Endothelial cell (in vitro differentiated cells): ENCODE measurements around the gene ALK. TPM values are rescaled to one million over a fixed set of nuclear protein-coding genes. Genes with fewer than 3 reads are reported as not detected.

ENCODE experiments used
- DNase-seq: peaks from one replicate; pipeline ENCODE4 v3.0.0; 2021; ENCODE audit warnings: low spot score
- H3K27ac Mint-ChIP-seq: one replicate; pipeline ENCODE4 v1.8.0; 2021; ENCODE audit warnings: mixed read lengths, inconsistent platforms; ENCODE audit not compliant: unreplicated experiment
- H3K27me3 Mint-ChIP-seq: one replicate; pipeline ENCODE4 v1.8.0; 2021; ENCODE audit warnings: mild to moderate bottlenecking, moderate library complexity, mixed read lengths, inconsistent platforms; ENCODE audit not compliant: unreplicated experiment
- H3K36me3 Mint-ChIP-seq: one replicate; pipeline ENCODE4 v1.8.0; 2021; ENCODE audit warnings: mild to moderate bottlenecking, low read depth, mixed read lengths, inconsistent platforms; ENCODE audit not compliant: unreplicated experiment
- H3K4me1 Mint-ChIP-seq: one replicate; pipeline ENCODE4 v1.8.0; 2021; ENCODE audit warnings: mild to moderate bottlenecking, mixed read lengths, inconsistent platforms; ENCODE audit not compliant: unreplicated experiment
- H3K4me3 Mint-ChIP-seq: one replicate; pipeline ENCODE4 v1.8.0; 2021; ENCODE audit warnings: mild to moderate bottlenecking, mixed read lengths, inconsistent platforms; ENCODE audit not compliant: unreplicated experiment
- H3K9me3 Mint-ChIP-seq: one replicate; pipeline ENCODE4 v1.8.0; 2021; ENCODE audit warnings: mixed read lengths, inconsistent platforms; ENCODE audit not compliant: unreplicated experiment
- total RNA-seq: library from RNA; stranded (reverse); fragmentation: NEBNext Ultra II Directional; extraction: Animal tissue kit (Norgen Biotek cat#: 25700); gene quantifications from one replicate; pipeline ENCODE4 v1.2.1, GENCODE V29; 2021; ENCODE audit not compliant: unreplicated experiment
- TF ChIP-seq, protein P1 (sequence below): fragments of 200-600 bp; sonication (generic); IDR thresholded peaks from one replicate; pipeline ENCODE4 v1.5.0; 2021; ENCODE audit warnings: antibody characterized with exemption; ENCODE audit not compliant: unreplicated experiment

ALK gene
- total RNA-seq, 1 donor from 2014 or later: 0.05 TPM

DNA sequence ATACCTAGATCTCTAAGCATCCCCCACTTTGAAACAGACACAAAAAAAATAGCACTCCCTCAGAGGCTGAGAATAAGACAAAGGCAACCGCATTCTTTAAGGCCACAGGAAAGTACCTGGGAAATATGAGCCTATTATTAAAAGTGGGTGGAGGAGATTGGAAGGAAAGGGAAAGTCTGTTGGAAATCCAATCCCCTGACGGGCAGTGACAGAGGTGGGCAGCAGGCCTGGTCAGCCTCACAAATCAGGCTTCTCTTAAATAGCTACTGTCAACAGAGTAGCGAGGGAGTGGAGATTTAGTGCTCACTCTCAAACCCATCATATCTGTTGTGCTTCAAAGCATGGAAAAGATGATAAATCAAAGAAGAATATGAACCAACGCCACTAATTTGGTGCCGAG, 324.4 kb downstream of the ALK start:
- Mint-ChIP-seq H3K4me3 (no peak overlapping the region), H3K27ac (no peak overlapping the region), H3K9me3 (no peaks in the 10 kb centered on the region), H3K27me3 (no peaks in the 10 kb centered on the region), H3K4me1 (no peaks in the 10 kb centered on the region), H3K36me3 (no peaks in the 10 kb centered on the region)
- DNase-seq: no peak
- TF ChIP-seq, protein P1, sequence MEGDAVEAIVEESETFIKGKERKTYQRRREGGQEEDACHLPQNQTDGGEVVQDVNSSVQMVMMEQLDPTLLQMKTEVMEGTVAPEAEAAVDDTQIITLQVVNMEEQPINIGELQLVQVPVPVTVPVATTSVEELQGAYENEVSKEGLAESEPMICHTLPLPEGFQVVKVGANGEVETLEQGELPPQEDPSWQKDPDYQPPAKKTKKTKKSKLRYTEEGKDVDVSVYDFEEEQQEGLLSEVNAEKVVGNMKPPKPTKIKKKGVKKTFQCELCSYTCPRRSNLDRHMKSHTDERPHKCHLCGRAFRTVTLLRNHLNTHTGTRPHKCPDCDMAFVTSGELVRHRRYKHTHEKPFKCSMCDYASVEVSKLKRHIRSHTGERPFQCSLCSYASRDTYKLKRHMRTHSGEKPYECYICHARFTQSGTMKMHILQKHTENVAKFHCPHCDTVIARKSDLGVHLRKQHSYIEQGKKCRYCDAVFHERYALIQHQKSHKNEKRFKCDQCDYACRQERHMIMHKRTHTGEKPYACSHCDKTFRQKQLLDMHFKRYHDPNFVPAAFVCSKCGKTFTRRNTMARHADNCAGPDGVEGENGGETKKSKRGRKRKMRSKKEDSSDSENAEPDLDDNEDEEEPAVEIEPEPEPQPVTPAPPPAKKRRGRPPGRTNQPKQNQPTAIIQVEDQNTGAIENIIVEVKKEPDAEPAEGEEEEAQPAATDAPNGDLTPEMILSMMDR: no peak

DNA sequence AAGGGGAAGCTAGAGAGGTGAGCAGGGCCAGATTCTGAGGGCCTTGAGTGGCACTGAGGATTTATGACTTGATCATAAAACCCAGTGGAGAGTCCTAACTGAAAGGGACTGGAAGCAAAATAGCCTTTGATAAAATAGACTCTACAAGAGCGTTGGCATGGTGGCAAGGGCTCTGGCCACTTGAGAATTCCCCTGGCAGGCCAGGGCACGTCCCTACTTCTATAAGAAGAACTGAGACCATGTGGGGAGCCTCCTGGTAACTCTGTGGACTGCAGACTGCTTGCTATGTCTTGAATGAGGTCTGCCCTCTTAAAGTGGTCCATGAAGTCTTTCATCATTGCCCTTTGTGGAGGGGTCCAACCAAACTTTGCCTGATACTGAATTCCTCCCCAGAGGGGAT, 324.8 kb downstream of the ALK start:
- no peak for DNase-seq
- Mint-ChIP-seq H3K4me1 (no peaks in the 10 kb centered on the region), H3K36me3 (no peaks in the 10 kb centered on the region), H3K9me3 (no peaks in the 10 kb centered on the region), H3K27ac (no peak overlapping the region), H3K4me3 (no peak overlapping the region), H3K27me3 (no peaks in the 10 kb centered on the region)
- TF ChIP-seq, protein P1: no peak

DNA sequence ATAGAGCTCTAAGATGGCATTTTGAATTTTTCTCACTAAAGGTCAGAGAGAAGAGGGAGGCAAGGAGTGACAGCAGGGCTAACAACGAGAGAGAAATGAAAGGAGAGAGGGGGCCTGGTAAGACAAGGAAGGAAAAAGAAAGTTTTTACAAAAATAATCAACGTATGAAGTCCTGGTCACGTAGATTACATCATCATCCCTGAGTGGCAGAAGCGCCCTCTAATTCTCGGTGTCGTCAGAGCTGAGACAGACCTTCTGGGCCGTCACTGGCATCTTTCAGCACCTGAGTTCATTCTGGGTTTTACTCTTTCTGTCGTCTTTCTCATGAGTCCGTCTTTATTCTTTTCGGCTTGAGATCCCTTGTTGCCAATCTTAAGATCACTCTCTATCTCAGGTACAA, 329.8 kb downstream of the ALK start:
- Mint-ChIP-seq H3K27ac (no peak overlapping the region), H3K27me3 (no peaks in the 10 kb centered on the region), H3K4me1 (no peaks in the 10 kb centered on the region), H3K36me3 (no peaks in the 10 kb centered on the region), H3K4me3 (no peak overlapping the region), H3K9me3 (no peaks in the 10 kb centered on the region)
- TF ChIP-seq, protein P1: no peak
- no peak for DNase-seq

DNA sequence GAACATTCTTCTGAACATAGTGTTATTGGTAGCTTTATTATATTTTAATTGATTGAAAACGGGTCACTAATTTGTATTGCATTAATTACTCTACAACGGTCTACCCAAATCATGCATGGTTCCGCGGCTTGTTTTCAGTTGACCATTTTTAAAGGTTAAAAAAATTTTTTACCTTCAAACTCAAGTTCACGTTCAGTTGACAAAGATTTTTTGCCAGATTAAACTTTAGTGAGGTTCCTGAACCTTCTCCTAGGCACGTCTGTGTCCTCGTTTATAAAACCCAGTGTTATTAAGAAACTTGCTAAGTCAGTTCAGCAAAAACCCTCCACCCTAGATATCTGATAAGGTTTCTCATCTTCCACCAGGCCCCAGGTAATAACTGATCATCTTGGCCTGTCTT, 331.2 kb downstream of the ALK start:
- DNase-seq: no peak
- no peak overlapping the region for H3K4me3 Mint-ChIP-seq
- H3K4me1 Mint-ChIP-seq: no peaks in the 10 kb centered on the region
- H3K27me3 Mint-ChIP-seq: no peaks in the 10 kb centered on the region
- no peaks in the 10 kb centered on the region for H3K9me3 Mint-ChIP-seq
- TF ChIP-seq, protein P1: no peak
- no peak overlapping the region for H3K27ac Mint-ChIP-seq
- no peaks in the 10 kb centered on the region for H3K36me3 Mint-ChIP-seq

DNA sequence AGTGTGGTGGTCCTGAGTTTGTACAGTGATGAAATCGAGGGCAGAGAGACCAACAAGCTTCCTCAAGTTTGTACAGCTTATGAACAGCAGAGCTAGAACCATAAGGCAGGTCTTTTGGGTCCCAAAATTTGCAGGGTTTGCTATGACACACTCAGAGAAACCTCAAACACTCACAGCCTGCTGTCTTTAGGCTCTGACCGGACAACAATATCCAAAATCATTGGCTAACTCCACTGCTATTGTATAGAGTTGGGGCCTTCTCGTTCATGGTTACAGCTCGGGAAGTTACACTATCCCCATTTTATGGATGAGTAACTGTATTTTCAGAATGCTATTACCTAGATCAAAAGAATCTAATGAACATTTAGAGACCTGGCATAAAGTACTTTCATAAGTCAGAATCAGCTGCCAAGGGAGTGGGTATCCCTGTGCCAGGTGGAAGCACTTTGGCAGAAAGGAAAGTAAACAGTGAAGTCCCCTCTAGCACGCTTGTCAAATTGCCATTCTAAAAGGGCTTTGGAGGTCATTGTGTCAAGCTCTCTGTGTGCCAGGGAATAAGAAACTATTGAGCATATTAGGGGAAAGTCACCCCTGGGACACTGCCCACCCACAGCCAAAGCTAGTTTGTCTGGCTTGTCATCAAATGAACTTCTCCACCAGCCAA, 331.8 kb downstream of the ALK start:
- Mint-ChIP-seq H3K36me3 (no peaks in the 10 kb centered on the region), H3K9me3 (no peaks in the 10 kb centered on the region), H3K27me3 (no peaks in the 10 kb centered on the region), H3K4me3 (no peak overlapping the region), H3K27ac (no peak overlapping the region), H3K4me1 (no peaks in the 10 kb centered on the region)
- no peak for DNase-seq
- TF ChIP-seq, protein P1: no peak
